HepG2 (cell line): Measurements from ENCODE around the gene NPDC1. TPM values are rescaled to one million over a fixed set of nuclear protein-coding genes. Genes with fewer than 3 reads are reported as not detected.

Experiments used
- ATAC-seq: fragments of 200-7000 bp; cut with Tn5 transposase; 3 replicates; pipeline ENCODE4 v1.9.1; 2020; ENCODE audit warnings: mild to moderate bottlenecking, moderate library complexity
- Bru-seq: library from RNA; stranded (reverse); fragments of 400-500 nt; gene quantifications from one replicate; lab custom pipeline; 2021; lab: Mats Ljungman, UMichigan
- BruChase-seq, 2 experiments: library from RNA; stranded (reverse); fragments of 400-500 nt; gene quantifications; one replicate each; lab custom pipeline; 2021; lab: Mats Ljungman, UMichigan
- BruUV-seq: library from RNA; stranded (reverse); fragments of 400-500 nt; replicated peaks from 2 replicates; lab custom pipeline; 2021; lab: Mats Ljungman, UMichigan
- CTCF ChIA-PET: fragments of 300-600 bp; formaldehyde crosslinking; extraction: SDS; loops from one replicate; lab custom pipeline; 2021; ENCODE audit warnings: low total read pairs, inconsistent platforms, low intra/inter-chr PET ratio; lab: Yijun Ruan, JAX
- POLR2A ChIA-PET: fragments of 350-600 bp; sonication (Branson Sonifier 250); formaldehyde crosslinking; loops from one replicate; lab custom pipeline; 2020; ENCODE audit warnings: antibody characterized with exemption, inconsistent platforms; lab: Yijun Ruan, JAX
- DNase-seq: peaks from one replicate; pipeline ENCODE4 v3.0.0-alpha.2; 2015; ENCODE audit warnings: low spot score
- FAIRE-seq: peaks from 3 replicates; lab custom pipeline; 2011; peaks lifted over from hg19 to GRCh38; lab: Jason Lieb, UNC
- H2AFZ ChIP-seq: one replicate; pipeline ENCODE4 v1.6.1; 2011; ENCODE audit warnings: low read length, inconsistent platforms
- H3K27ac ChIP-seq: fragments of 300-600 bp; 3 replicates; pipeline ENCODE4 v1.8.0; 2011; ENCODE audit warnings: mixed run types, mild to moderate bottlenecking, mixed read lengths, low read length, inconsistent platforms; ENCODE audit not compliant: insufficient read depth; ENCODE audit errors: extremely low read length
- H3K27me3 ChIP-seq, 2 experiments: fragments of 200-600 bp in 1 of 2; 2 replicates in 1 of 2; 3 replicates in 1 of 2; pipeline versions ENCODE4 v1.6.0 to v1.8.0; 2011; ENCODE audit warnings: low read length in 2 of 2, mild to moderate bottlenecking in 2 of 2, moderate library complexity in 2 of 2, inconsistent platforms in 1 of 2; ENCODE audit not compliant: insufficient read depth in 2 of 2, control insufficient read depth in 1 of 2
- H3K36me3 ChIP-seq, 2 experiments: fragments of 200-600 bp in 1 of 2; replicated peaks in 1 of 2; 2 replicates in 1 of 2; 3 replicates in 1 of 2; pipeline versions ENCODE4 v1.5.1 to v1.8.0; 2011; ENCODE audit warnings: low read length in 2 of 2, inconsistent platforms in 1 of 2; ENCODE audit not compliant: insufficient read depth in 2 of 2, control insufficient read depth in 1 of 2
- H3K4me1 ChIP-seq: 2 replicates; pipeline ENCODE4 v1.5.1; 2012; ENCODE audit warnings: low read length, inconsistent platforms; ENCODE audit not compliant: insufficient read depth
- H3K4me2 ChIP-seq: 2 replicates; pipeline ENCODE4 v1.6.0; 2011; ENCODE audit warnings: low read depth, low read length, inconsistent platforms
- H3K4me3 ChIP-seq, 3 experiments: fragments of 200-600 bp in 1 of 3; sonication (generic), shearing (Covaris generic) in 1 of 3; replicated peaks in 1 of 3; 2 replicates each; pipeline ENCODE4 v1.5.1; 2011 to 2016; ENCODE audit warnings: low read length in 3 of 3, inconsistent platforms in 2 of 3, low read depth in 2 of 3, mild to moderate bottlenecking in 2 of 3, control low read depth in 1 of 3, mixed read lengths in 1 of 3; ENCODE audit not compliant: insufficient read depth in 1 of 3
- H3K79me2 ChIP-seq: one replicate; pipeline ENCODE4 v1.6.1; 2011; ENCODE audit warnings: low read length, inconsistent platforms; ENCODE audit not compliant: insufficient read depth
- H3K9ac ChIP-seq: 2 replicates; pipeline ENCODE4 v1.6.0; 2011; ENCODE audit warnings: mild to moderate bottlenecking, low read depth, low read length, inconsistent platforms; ENCODE audit not compliant: insufficient read depth
- H3K9me3 ChIP-seq: 2 replicates; pipeline ENCODE4 v1.5.1; 2012; ENCODE audit warnings: mild to moderate bottlenecking, low read length
- H4K20me1 ChIP-seq: 2 replicates; pipeline ENCODE4 v1.6.0; 2011; ENCODE audit warnings: inconsistent platforms, mild to moderate bottlenecking, low read length, moderate library complexity; ENCODE audit not compliant: insufficient read depth
- BCL3 ChIP-seq: sonication (generic); formaldehyde crosslinking; IDR thresholded peaks from 2 replicates; pipeline ENCODE4 v1.5.1; 2020; ENCODE audit warnings: mild to moderate bottlenecking, missing genetic modification reagents, moderate library complexity
- CERS6 ChIP-seq: sonication (generic); formaldehyde crosslinking; IDR thresholded peaks from 2 replicates; pipeline ENCODE4 v1.5.0; 2020; ENCODE audit warnings: missing genetic modification reagents
- SMAD3 ChIP-seq: sonication (generic); formaldehyde crosslinking; IDR thresholded peaks from 2 replicates; pipeline ENCODE4 v1.4.0; 2020; ENCODE audit warnings: missing genetic modification reagents
- TFE3 ChIP-seq: IDR thresholded peaks from 2 replicates; pipeline ENCODE4 v1.6.1; 2016
- ZBTB26 ChIP-seq: IDR thresholded peaks from 2 replicates; pipeline ENCODE4 v1.6.1; 2016; ENCODE audit warnings: missing compliant biosample characterization, missing genetic modification reagents, borderline replicate concordance
- ZNF121 ChIP-seq: sonication (generic); formaldehyde crosslinking; IDR thresholded peaks from 2 replicates; pipeline ENCODE4 v1.5.0; 2020; ENCODE audit warnings: mild to moderate bottlenecking, missing genetic modification reagents
- ZNF746 ChIP-seq: sonication (generic); formaldehyde crosslinking; IDR thresholded peaks from 2 replicates; pipeline ENCODE4 v1.8.0; 2022; ENCODE audit warnings: mild to moderate bottlenecking, missing genetic modification reagents
- ZNF776 ChIP-seq: sonication (generic); formaldehyde crosslinking; IDR thresholded peaks from 2 replicates; pipeline ENCODE4 v1.4.0; 2020; ENCODE audit warnings: mild to moderate bottlenecking, missing genetic modification reagents
- ZNF816 ChIP-seq: sonication (generic); formaldehyde crosslinking; IDR thresholded peaks from 2 replicates; pipeline ENCODE4 v1.8.0; 2022; ENCODE audit warnings: missing genetic modification reagents, mild to moderate bottlenecking, borderline replicate concordance
- WGBS: methylation state at CpG from one replicate; pipeline ENCODE4 v1.1.6; 2017; ENCODE audit warnings: low lambda C conversion rate; 5-methylcytosine and 5-hydroxymethylcytosine counted together
- in situ Hi-C: cut with HindIII; loops from 2 replicates; pipeline ENCODE4 v1.10.0; 2017; ENCODE audit warnings: low pct_unique_long_range_greater_than_20kb; ENCODE audit not compliant: extremely low pct_ligation_motif_present
- intact Hi-C: fragments of 100-400 bp; cut with micrococcal nuclease; formaldehyde crosslinking; loops from one replicate; pipeline ENCODE4 v1.10.0; 2022; ENCODE audit not compliant: unreplicated experiment
- long read RNA-seq, 2 experiments: library from RNA in 1 of 2; library from polyadenylated mRNA in 1 of 2; stranded (forward) in 1 of 2; unstranded in 1 of 2; transcript quantifications; one replicate each; pipeline ENCODE4 v2.0.0, GENCODE V29; 2019 to 2022
- polyA minus RNA-seq, 3 experiments: library from RNA; depleted of rRNA, polyadenylated mRNA; stranded (reverse); fragments of >200 nt; gene quantifications; 2 replicates each; pipeline ENCODE4 v1.2.3, GENCODE V29; 2011; ENCODE audit warnings: low replicate concordance in 1 of 3
- polyA plus RNA-seq, 8 experiments: library from polyadenylated mRNA; depleted of rRNA in 3 of 8; stranded (reverse) in 7 of 8; unstranded in 1 of 8; fragments of >200 nt; fragmentation: Illumina TruSeq in 4 of 8; extraction: Trizol in 4 of 8; gene quantifications; 2 replicates each; pipeline versions ENCODE4 v1.2.1 to v1.2.3, GENCODE V29; 2011 to 2016; ENCODE audit warnings: low read depth in 4 of 8, missing spikeins in 1 of 8, mixed read lengths in 1 of 8; ENCODE audit not compliant: insufficient read depth in 1 of 8
- total RNA-seq, 5 experiments: library from RNA; depleted of rRNA; stranded (reverse); fragments of >200 nt; fragmentation: Illumina TruSeq; extraction: Trizol; gene quantifications; 2 replicates each; pipeline ENCODE4 v1.2.3, GENCODE V29; 2016; ENCODE audit warnings: low read depth in 1 of 5

NPDC1 gene
- total RNA-seq (2016; rRNA removed; fragmentation: Illumina TruSeq; extraction: Trizol) = 0.63 and 0.84 TPM in 2 replicates
- 1.2 TPM in 1 of 2 replicates, not detected in the other for total RNA-seq (2016; cell fraction: cytosol; rRNA removed; fragmentation: Illumina TruSeq; extraction: Trizol; ENCODE audit: low read depth)
- total RNA-seq (2016; cell fraction: insoluble cytoplasmic fraction; rRNA removed; fragmentation: Illumina TruSeq; extraction: Trizol) = 0.65 and 1.7 TPM in 2 replicates
- total RNA-seq (2016; cell fraction: membrane; rRNA removed; fragmentation: Illumina TruSeq; extraction: Trizol) = 0.59 and 0.79 TPM in 2 replicates
- total RNA-seq (2016; cell fraction: nucleus; rRNA removed; fragmentation: Illumina TruSeq; extraction: Trizol) = 2.7 and 4.8 TPM in 2 replicates
- polyA plus RNA-seq (2011; rRNA removed) = 5.4 and 7.0 TPM in 2 replicates
- 1.7 and 3.4 TPM in 2 replicates for polyA plus RNA-seq (2011; cell fraction: cytosol; rRNA removed)
- 93.3 and 114 TPM in 2 replicates for polyA plus RNA-seq (2011; cell fraction: nucleus; rRNA removed)
- 4.5 and 8.4 TPM in 2 replicates for polyA plus RNA-seq (2012)
- 1.00 and 1.1 TPM in 2 replicates for polyA plus RNA-seq (2016; cell fraction: cytosol; fragmentation: Illumina TruSeq; extraction: Trizol; ENCODE audit: low read depth)
- 0.67 and 1.8 TPM in 2 replicates for polyA plus RNA-seq (2016; cell fraction: insoluble cytoplasmic fraction; fragmentation: Illumina TruSeq; extraction: Trizol; ENCODE audit: low read depth)
- polyA plus RNA-seq (2016; cell fraction: membrane; fragmentation: Illumina TruSeq; extraction: Trizol; ENCODE audit: low read depth) = 1.1 and 1.5 TPM in 2 replicates
- 9.8 and 12.2 TPM in 2 replicates for polyA plus RNA-seq (2016; cell fraction: nucleus; fragmentation: Illumina TruSeq; extraction: Trizol; ENCODE audit: insufficient read depth, low read depth)
- polyA minus RNA-seq (2011; rRNA and poly(A)+ RNA removed; ENCODE audit: low replicate concordance) = 1.9 and 12.5 TPM in 2 replicates
- 2.9 and 3.0 TPM in 2 replicates for polyA minus RNA-seq (2011; cell fraction: cytosol; rRNA and poly(A)+ RNA removed)
- polyA minus RNA-seq (2011; cell fraction: nucleus; rRNA and poly(A)+ RNA removed) = 3.9 and 4.2 TPM in 2 replicates
- Bru-seq, nascent RNA = percentile 38 among the genes with signal in this experiment
- BruChase-seq, experiment 1, labeled RNA remaining after a 6-hour chase = percentile 50 among the genes with signal in this experiment
- BruChase-seq, experiment 2, labeled RNA remaining after a 2-hour chase = percentile 42 among the genes with signal in this experiment
- long read RNA-seq, experiment 1, partial matches to known transcripts = 2 of 5 reads
- long read RNA-seq, experiment 1, other reads (novel, unspliced or antisense) = 0 of 5 reads
- long read RNA-seq, experiment 2, transcript NPDC1-202 (9 exons, 1,494 nt) = major isoform, 27 of 33 reads
- long read RNA-seq, experiment 2, partial matches to known transcripts = 2 of 33 reads
- long read RNA-seq, experiment 2, other reads (novel, unspliced or antisense) = 3 of 33 reads

- Histone ChIP-seq H3K4me1 (peaks cover 25% of the 10 kb centered on the region), H3K4me3 (peak within 1 kb of the TSS; percentile 57 to 77 (median 58); a peak in 5 of 6 replicates), H3K4me2 (peak within 1 kb of the TSS; percentile 84), H3K9me3 (no peaks in the 10 kb centered on the region), H3K27me3 (peaks cover 3 to 27% of the 10 kb centered on the region in 2 experiments; a peak in 4 of 5 replicates), H3K27ac (no peak within 1 kb of the TSS), H4K20me1 (peaks cover 3% of the 10 kb centered on the region; the same call in 1 of the 2 replicates), H3K36me3 (no peaks in the 10 kb centered on the region), H2AFZ (no peak within 1 kb of the TSS), H3K79me2 (no peaks in the 10 kb centered on the region), H3K9ac (no peak within 1 kb of the TSS)
- CTCF ChIA-PET = interaction anchor here (0.6 to 2.8 kb wide), 3 partner anchors 18 to 231 kb away, joined by 3 to 25 read pairs (median 16); partner anchors contain the start of gene TOR4A
- FAIRE-seq = peak; percentile 80
- ATAC-seq = peak; percentile 76
- in situ Hi-C loops (loop anchor here (10.0 kb wide), 1 partner anchor 271 kb away; no protein-coding TSS in a partner anchor), intact Hi-C loops (loop anchor here (1.0 kb wide), 1 partner anchor 21 kb away; no protein-coding TSS in a partner anchor)
- POLR2A ChIA-PET = interaction anchor here (0.7 to 1.1 kb wide), 7 partner anchors 10 to 40 kb away, joined by 3 to 9 read pairs (median 5); partner anchors contain the start of genes MAN1B1, SAPCD2 and UAP1L1
- peak; percentile 71 for DNase-seq
- WGBS = 1% methylated on average over 18 of the region's 57 CpGs
- no TSS peak for BruUV-seq
- TF ChIP-seq ZNF776 (CRISPR knock-in tag) (no peak), ZNF121 (CRISPR knock-in tag) (no peak; the same call in 1 of the 2 replicates), ZBTB26 (CRISPR knock-in tag) (0 out of 2 replicates have a peak, but pooled peaks have one; percentile 68), SMAD3 (CRISPR knock-in tag) (peak; percentile 96), ZNF746 (CRISPR knock-in tag) (peak; percentile 66; the same call in 1 of the 2 replicates), BCL3 (CRISPR knock-in tag) (peak; percentile 62; the same call in 1 of the 2 replicates), CERS6 (peak; percentile 88), ZNF816 (0 out of 2 replicates have a peak, but pooled peaks have one; percentile 30), TFE3 (CRISPR knock-in tag) (peak; percentile 55; the same call in 1 of the 2 replicates)
Observed at GRCh38 chr9:137046088-137046787, at the start of gene NPDC1. NPDC1 (minus strand) TSS chr9:137046177; CDS start chr9:137045989, 188 bp downstream.
